Body of pancreas (tissue), 4 donors: ENCODE data around the gene TTYH1. TPM values are rescaled to one million over a fixed set of nuclear protein-coding genes. Genes with fewer than 3 reads are reported as not detected.

Source experiments
- ATAC-seq: fragments of 150-250 bp; one replicate; pipeline ENCODE4 v1.9.1; 2016
- DNase-seq, 4 donors: peaks; one replicate each; pipeline ENCODE4 v3.0.0-alpha.2; 2019
- H3K27ac ChIP-seq, 4 donors: fragments of 200-600 bp; sonication (generic); 1 replicate in 3 of 4; 2 replicates in 1 of 4; pipeline versions ENCODE4 v1.5.1 to v1.6.1; 2016 to 2019; ENCODE audit warnings: mild to moderate bottlenecking in 1 of 4, mixed read lengths in 1 of 4, moderate library complexity in 1 of 4
- H3K27me3 ChIP-seq, 2 donors: fragments of 200-600 bp; sonication (generic); one replicate each; pipeline ENCODE4 v1.6.0; 2016; ENCODE audit warnings: mild to moderate bottlenecking in 1 of 2
- H3K36me3 ChIP-seq, 2 donors: fragments of 200-600 bp; sonication (generic); replicated peaks in 1 of 2; 2 replicates each; pipeline ENCODE4 v1.5.1; 2016; ENCODE audit warnings: low read depth in 2 of 2; ENCODE audit not compliant: insufficient read depth in 1 of 2
- H3K4me1 ChIP-seq: fragments of 200-600 bp; sonication (generic); one replicate; pipeline ENCODE4 v1.6.0; 2016
- H3K4me3 ChIP-seq, 2 donors: fragments of 200-600 bp; sonication (generic); 1 replicate in 1 of 2; 2 replicates in 1 of 2; pipeline ENCODE4 v1.5.1; 2016 to 2019
- H3K9me3 ChIP-seq, 3 donors: fragments of 200-600 bp; sonication (generic); 1 replicate in 2 of 3; 2 replicates in 1 of 3; pipeline ENCODE4 v1.5.1; 2016
- POLR2A ChIP-seq, 3 donors: fragments of 450-650 bp; IDR thresholded peaks; one replicate each; pipeline ENCODE4 v1.6.1; 2016; ENCODE audit warnings: antibody characterized with exemption in 3 of 3, mild to moderate bottlenecking in 2 of 3
- WGBS, 2 donors: methylation state at CpG; one replicate each; pipeline ENCODE4 v1.1.5; 2017; 5-methylcytosine and 5-hydroxymethylcytosine counted together
- intact Hi-C: fragments of 100-400 bp; cut with DNase I; formaldehyde crosslinking; loops from one replicate; pipeline ENCODE4 v1.15.1; 2023
- total RNA-seq, 2 donors: library from RNA; depleted of rRNA; stranded (reverse); fragments of >200 nt; gene quantifications; one replicate each; pipeline ENCODE4 v1.1.0, GENCODE V29; 2016
- TF ChIP-seq, protein P1 (sequence below), 7 experiments: fragments of 450-650 bp in 4 of 7; fragments of 200-600 bp in 3 of 7; sonication (generic) in 3 of 7; IDR thresholded peaks; one replicate each; pipeline ENCODE4 v1.5.1; 2016 to 2019; ENCODE audit warnings: antibody characterized with exemption in 7 of 7

TTYH1 gene
- total RNA-seq, 2 donors from 2014 or later: 20.5 to 88.7 TPM

- DNase-seq (no peak), ATAC-seq (no peak)
- intact Hi-C loops: no loop called here
- Histone ChIP-seq H3K27me3 (no peaks in the 10 kb centered on the region), H3K4me1 (no peaks in the 10 kb centered on the region), H3K27ac (no peak overlapping the region), H3K9me3 (no peaks in the 10 kb centered on the region), H3K36me3 (no peaks in the 10 kb centered on the region), H3K4me3 (no peak overlapping the region)
- TF ChIP-seq, protein P1, sequence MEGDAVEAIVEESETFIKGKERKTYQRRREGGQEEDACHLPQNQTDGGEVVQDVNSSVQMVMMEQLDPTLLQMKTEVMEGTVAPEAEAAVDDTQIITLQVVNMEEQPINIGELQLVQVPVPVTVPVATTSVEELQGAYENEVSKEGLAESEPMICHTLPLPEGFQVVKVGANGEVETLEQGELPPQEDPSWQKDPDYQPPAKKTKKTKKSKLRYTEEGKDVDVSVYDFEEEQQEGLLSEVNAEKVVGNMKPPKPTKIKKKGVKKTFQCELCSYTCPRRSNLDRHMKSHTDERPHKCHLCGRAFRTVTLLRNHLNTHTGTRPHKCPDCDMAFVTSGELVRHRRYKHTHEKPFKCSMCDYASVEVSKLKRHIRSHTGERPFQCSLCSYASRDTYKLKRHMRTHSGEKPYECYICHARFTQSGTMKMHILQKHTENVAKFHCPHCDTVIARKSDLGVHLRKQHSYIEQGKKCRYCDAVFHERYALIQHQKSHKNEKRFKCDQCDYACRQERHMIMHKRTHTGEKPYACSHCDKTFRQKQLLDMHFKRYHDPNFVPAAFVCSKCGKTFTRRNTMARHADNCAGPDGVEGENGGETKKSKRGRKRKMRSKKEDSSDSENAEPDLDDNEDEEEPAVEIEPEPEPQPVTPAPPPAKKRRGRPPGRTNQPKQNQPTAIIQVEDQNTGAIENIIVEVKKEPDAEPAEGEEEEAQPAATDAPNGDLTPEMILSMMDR (IDR thresholded peaks at IDR 0.05): no peak
- TF ChIP-seq POLR2A (IDR thresholded peaks at IDR 0.05): no peak
- WGBS, 2 donors: 66 to 68% methylated on average over 2 of the region's 2 CpGs
Observed at GRCh38 chr19:54399189-54399588, 16.1 kb upstream of the TTYH1 start.

GRCh38 chr19:54400913-54401312, 14.4 kb upstream of the TTYH1 start:
- Histone ChIP-seq H3K9me3 (no peaks in the 10 kb centered on the region), H3K36me3 (no peaks in the 10 kb centered on the region), H3K27me3 (no peaks in the 10 kb centered on the region), H3K27ac (no peak overlapping the region), H3K4me1 (no peaks in the 10 kb centered on the region), H3K4me3 (no peak overlapping the region)
- intact Hi-C loops: no loop called here
- no peak for TF ChIP-seq POLR2A (IDR thresholded peaks at IDR 0.05)
- TF ChIP-seq, protein P1 (IDR thresholded peaks at IDR 0.05): no peak
- DNase-seq: no peak
- 77 to 79% methylated on average over 6 of the region's 6 CpGs for WGBS, 2 donors
- no peak for ATAC-seq

- no peak overlapping the region for H3K4me3 ChIP-seq
- no peak for DNase-seq
- ATAC-seq: no peak
- intact Hi-C loops: no loop called here
- no peak overlapping the region for H3K27ac ChIP-seq
- no peaks in the 10 kb centered on the region for H3K36me3 ChIP-seq
- whole genome bisulfite sequencing, 2 donors: 90 to 93% methylated on average over 8 of the region's 8 CpGs
- no peaks in the 10 kb centered on the region for H3K27me3 ChIP-seq
- TF ChIP-seq, protein P1 (IDR thresholded peaks at IDR 0.05): no peak
- TF ChIP-seq POLR2A (IDR thresholded peaks at IDR 0.05): no peak
- no peaks in the 10 kb centered on the region for H3K4me1 ChIP-seq
- H3K9me3 ChIP-seq: no peaks in the 10 kb centered on the region
Observed at GRCh38 chr19:54403054-54403453, 12.2 kb upstream of the TTYH1 start.

GRCh38 chr19:54405628-54406027, 9.6 kb upstream of the TTYH1 start:
- DNase-seq (no peak), ATAC-seq (no peak)
- Histone ChIP-seq H3K4me3 (no peak overlapping the region), H3K27ac (no peak overlapping the region), H3K27me3 (no peaks in the 10 kb centered on the region), H3K36me3 (no peaks in the 10 kb centered on the region), H3K9me3 (no peaks in the 10 kb centered on the region), H3K4me1 (no peaks in the 10 kb centered on the region)
- no peak for TF ChIP-seq POLR2A (IDR thresholded peaks at IDR 0.05)
- TF ChIP-seq, protein P1 (IDR thresholded peaks at IDR 0.05): no peak
- intact Hi-C loops: no loop called here

DNA sequence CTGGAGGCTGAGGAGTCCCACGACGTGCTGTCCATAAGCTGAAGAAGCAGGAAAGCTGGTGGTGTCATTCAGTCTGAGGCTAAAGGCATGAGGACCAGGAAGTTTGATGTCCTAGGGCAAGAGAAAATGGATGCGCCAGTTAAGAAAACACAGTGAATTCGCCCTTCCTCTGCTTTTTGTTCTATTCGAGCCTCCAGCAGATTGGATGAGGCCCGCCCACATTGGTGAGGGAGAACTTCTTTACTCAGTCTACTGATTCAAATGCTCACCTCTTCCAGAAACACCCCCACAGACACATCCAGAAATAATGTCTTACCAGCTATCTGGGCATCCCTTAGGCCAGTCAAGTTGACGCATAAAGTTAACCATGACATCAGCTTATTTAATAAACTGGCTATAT, 7.5 kb upstream of the TTYH1 start:
- no peak for DNase-seq
- 77 to 82% methylated on average over 7 of the region's 7 CpGs for WGBS, 2 donors
- Histone ChIP-seq H3K4me1 (no peaks in the 10 kb centered on the region), H3K4me3 (no peak overlapping the region), H3K27me3 (no peaks in the 10 kb centered on the region), H3K9me3 (no peaks in the 10 kb centered on the region), H3K36me3 (no peaks in the 10 kb centered on the region), H3K27ac (no peak overlapping the region)
- intact Hi-C loops: no loop called here
- no peak for ATAC-seq
- TF ChIP-seq, protein P1 (IDR thresholded peaks at IDR 0.05): no peak
- no peak for TF ChIP-seq POLR2A (IDR thresholded peaks at IDR 0.05)
